ENCODE results near the gene HAND2. TPM values are rescaled to one million over a fixed set of nuclear protein-coding genes. Genes with fewer than 3 reads are reported as not detected.

Gene HAND2
- total RNA-seq, 1 experiment from 2014 or later = not detected

DNA sequence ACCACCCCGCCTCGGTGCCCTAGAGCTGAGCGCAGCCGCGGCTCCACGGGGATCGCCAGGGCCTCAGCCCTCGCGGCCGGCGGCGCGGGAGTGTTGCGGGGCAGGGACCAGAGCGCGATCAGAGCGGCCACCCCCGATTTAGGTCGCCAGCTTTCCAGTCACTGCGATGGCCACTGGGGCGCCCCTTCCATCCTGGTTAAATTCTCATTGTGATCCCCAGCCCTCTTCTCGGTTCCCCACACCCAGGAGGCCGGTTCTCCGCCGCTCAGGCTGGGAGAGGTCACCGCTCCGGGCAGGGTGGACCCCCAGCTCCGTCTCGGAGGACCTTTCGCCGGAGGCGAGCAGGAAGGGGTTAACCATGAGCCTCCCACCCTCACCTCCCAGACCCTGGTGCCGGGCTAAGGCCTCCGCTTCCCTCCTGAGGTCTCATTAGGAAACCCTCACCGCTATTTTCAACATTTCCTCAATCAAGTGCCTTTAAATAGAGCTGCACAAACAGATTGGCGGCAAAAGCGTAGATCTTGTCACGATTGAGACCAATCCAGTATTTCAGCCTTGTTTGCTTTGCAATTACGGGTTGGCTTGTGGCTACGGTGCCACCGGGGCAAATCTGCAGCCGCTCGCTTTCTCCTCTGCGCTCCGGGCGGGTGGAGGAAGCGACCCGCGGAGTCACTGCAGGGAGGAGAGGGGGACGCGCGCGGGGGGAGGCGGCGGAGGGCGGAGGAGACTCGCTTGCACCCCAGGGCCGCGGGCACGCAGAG is 8.3 kb upstream of the HAND2 start:
- Histone ChIP-seq H3K27me3 (ENCODE audit: insufficient read depth, low read depth) (no peaks in the 10 kb centered on the region), H2AFZ (no peak overlapping the region), H3K79me2 (ENCODE audit: low read depth) (no peaks in the 10 kb centered on the region), H3K4me1 (replicated peaks; ENCODE audit: insufficient read depth) (no peaks in the 10 kb centered on the region), H3F3A (ENCODE audit: insufficient read depth, low read depth) (no peaks in the 10 kb centered on the region), H3K36me3 (ENCODE audit: low read depth) (no peaks in the 10 kb centered on the region), H3K9me3 (ENCODE audit: insufficient read depth, low read depth) (no peaks in the 10 kb centered on the region), H3K9me2 (ENCODE audit: insufficient read depth) (no peaks in the 10 kb centered on the region), H3K27ac (no peak overlapping the region), H4K20me1 (ENCODE audit: insufficient read depth) (no peaks in the 10 kb centered on the region), H3K4me3 (no peak overlapping the region), H3K4me2 (no peak overlapping the region)
- ChIA-PET CTCF (no interaction called here), POLR2A (ENCODE audit: unreplicated experiment) (no interaction called here)
- BruUV-seq (replicated peaks) = no TSS peak
- DNase-seq = no peak
- TF ChIP-seq CTCF (conservative IDR thresholded peaks at IDR 0.05) (no peak), EZH2 (IDR thresholded peaks at IDR 0.05; ENCODE audit: low read depth) (no peak)
- intact Hi-C loops (cut with micrococcal nuclease; ENCODE audit: unreplicated experiment) = no loop called here

GRCh38 chr4:173537613-173538147 is 7.7 kb upstream of the HAND2 start:
- DNase-seq = no peak
- Histone ChIP-seq H3K4me3 (no peak overlapping the region), H3K9me2 (ENCODE audit: insufficient read depth) (no peaks in the 10 kb centered on the region), H2AFZ (no peak overlapping the region), H3K27me3 (ENCODE audit: insufficient read depth, low read depth) (no peaks in the 10 kb centered on the region), H3K9me3 (ENCODE audit: insufficient read depth, low read depth) (no peaks in the 10 kb centered on the region), H4K20me1 (ENCODE audit: insufficient read depth) (no peaks in the 10 kb centered on the region), H3K36me3 (ENCODE audit: low read depth) (no peaks in the 10 kb centered on the region), H3K4me1 (replicated peaks; ENCODE audit: insufficient read depth) (no peaks in the 10 kb centered on the region), H3K4me2 (no peak overlapping the region), H3F3A (ENCODE audit: insufficient read depth, low read depth) (no peaks in the 10 kb centered on the region), H3K79me2 (ENCODE audit: low read depth) (no peaks in the 10 kb centered on the region), H3K27ac (no peak overlapping the region)
- no peak for TF ChIP-seq CTCF (conservative IDR thresholded peaks at IDR 0.05)
- intact Hi-C loops (cut with micrococcal nuclease; ENCODE audit: unreplicated experiment) = no loop called here
- CTCF ChIA-PET = no interaction called here
- BruUV-seq (replicated peaks) = no TSS peak
- POLR2A ChIA-PET (ENCODE audit: unreplicated experiment) = no interaction called here

DNA sequence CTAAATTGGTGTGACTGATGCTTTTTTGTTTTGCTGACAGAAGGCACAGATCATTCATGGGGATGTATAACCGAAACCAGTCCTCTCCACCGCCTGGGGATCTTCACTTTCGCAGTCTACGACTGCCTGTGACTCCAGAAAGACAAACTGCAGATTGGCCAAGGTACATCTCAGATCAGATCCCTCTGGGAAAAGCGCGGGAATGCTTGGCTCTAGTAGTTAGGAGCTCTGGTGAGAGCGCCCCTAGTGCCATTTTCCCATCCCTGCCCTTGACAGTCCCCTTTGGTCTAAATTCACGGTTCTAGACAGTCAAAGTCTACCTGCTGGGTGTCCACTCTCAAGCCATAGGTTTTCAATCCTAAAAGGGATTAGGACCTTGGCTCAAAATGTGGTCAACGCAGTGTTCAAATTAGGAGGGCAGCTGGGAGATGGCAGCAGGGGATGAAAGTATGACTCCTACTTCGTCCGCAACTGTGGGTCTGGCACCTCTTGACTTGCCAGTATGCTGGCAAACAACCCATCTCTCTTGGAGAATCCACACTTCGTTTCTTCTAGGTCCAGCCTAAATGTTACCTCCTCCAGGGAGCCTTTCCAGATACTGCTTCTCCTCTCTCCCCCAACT is 6.9 kb upstream of the HAND2 start:
- ChIA-PET POLR2A (ENCODE audit: unreplicated experiment) (no interaction called here), CTCF (no interaction called here)
- no peaks in the 10 kb centered on the region for H3K9me2 ChIP-seq (ENCODE audit: insufficient read depth)
- H3K4me2 ChIP-seq = no peak overlapping the region
- no peak for TF ChIP-seq CTCF (conservative IDR thresholded peaks at IDR 0.05)
- no peak for TF ChIP-seq EZH2 (IDR thresholded peaks at IDR 0.05; ENCODE audit: low read depth)
- H3K36me3 ChIP-seq (ENCODE audit: low read depth) = no peaks in the 10 kb centered on the region
- no peak overlapping the region for H3K27ac ChIP-seq
- H2AFZ ChIP-seq = no peak overlapping the region
- H3K4me3 ChIP-seq = no peak overlapping the region
- no peaks in the 10 kb centered on the region for H3K27me3 ChIP-seq (ENCODE audit: insufficient read depth, low read depth)
- H4K20me1 ChIP-seq (ENCODE audit: insufficient read depth) = no peaks in the 10 kb centered on the region
- intact Hi-C loops (cut with micrococcal nuclease; ENCODE audit: unreplicated experiment) = no loop called here
- no peaks in the 10 kb centered on the region for H3F3A ChIP-seq (ENCODE audit: insufficient read depth, low read depth)
- DNase-seq = no peak
- no peaks in the 10 kb centered on the region for H3K79me2 ChIP-seq (ENCODE audit: low read depth)
- no peaks in the 10 kb centered on the region for H3K4me1 ChIP-seq (replicated peaks; ENCODE audit: insufficient read depth)
- no peaks in the 10 kb centered on the region for H3K9me3 ChIP-seq (ENCODE audit: insufficient read depth, low read depth)
- BruUV-seq (replicated peaks) = no TSS peak
